ENCODE results near the gene STYXL2. TPM values are rescaled to one million over a fixed set of nuclear protein-coding genes. Genes with fewer than 3 reads are reported as not detected.

Gene STYXL2
- total and polyA plus RNA-seq, 2 donors (not counting 1 experiment from before 2014, with no cell fraction given), result not detected

- H3K27me3 Mint-ChIP-seq, result peaks cover 10% of the 10 kb centered on the region
Measured at GRCh38 chr1:167071286-167071685, 22.6 kb upstream of the STYXL2 start.

More at GRCh38 chr1:167071286-167071685, 22.6 kb upstream of the STYXL2 start:
- Histone ChIP-seq H3K9me3 (ENCODE audit: control extremely low read depth in 1 of 3, control insufficient read depth in 2 of 3, insufficient read depth in 1 of 3, low read length in 2 of 3) (no peaks in the 10 kb centered on the region), H3K27me3 (replicated peaks in 1 of 4; ENCODE audit: control extremely low read depth in 1 of 4, control insufficient read depth in 3 of 4, insufficient read depth in 4 of 4, low read length in 3 of 4) (peaks cover 0 to 3% (median 0%) of the 10 kb centered on the region in 4 experiments), H4K20me1 (ENCODE audit: control insufficient read depth, insufficient read depth, low read length, poor library complexity, severe bottlenecking) (no peaks in the 10 kb centered on the region), H3K4me3 (ENCODE audit: control extremely low read depth in 1 of 5, extremely low read depth in 1 of 5, insufficient read depth in 1 of 5, low read depth in 2 of 5, low read length in 4 of 5) (no peak overlapping the region), H3K4me2 (replicated peaks; ENCODE audit: low read depth, low read length, poor library complexity, severe bottlenecking) (no peak overlapping the region), H2AFZ (ENCODE audit: insufficient read depth, low read depth, low read length, poor library complexity, severe bottlenecking) (no peak overlapping the region), H3K9ac (ENCODE audit: low read length) (no peak overlapping the region), H3K79me2 (ENCODE audit: control insufficient read depth, insufficient read depth, low read length) (no peaks in the 10 kb centered on the region), H3K36me3 (replicated peaks in 1 of 2; ENCODE audit: control extremely low read depth in 1 of 2, control insufficient read depth in 1 of 2, extremely low read depth in 1 of 2, insufficient read depth in 2 of 2, low read length in 1 of 2) (no peaks in the 10 kb centered on the region), H3K27ac (ENCODE audit: low read length in 2 of 2) (no peak overlapping the region), H3K4me1 (ENCODE audit: control insufficient read depth in 2 of 2, insufficient read depth in 2 of 2, low read length in 2 of 2) (peaks cover 0 to 7% of the 10 kb centered on the region in 2 donors)
- Mint-ChIP-seq H3K27ac (no peak overlapping the region), H3K4me3 (no peak overlapping the region), H3K9me3 (ENCODE audit: insufficient read depth) (no peaks in the 10 kb centered on the region), H3K4me1 (peaks cover 5% of the 10 kb centered on the region)
- 76% methylated on average over 5 of the region's 8 CpGs for whole genome bisulfite sequencing (ENCODE audit: insufficient coverage)
- TF ChIP-seq EZH2 (IDR thresholded peaks at IDR 0.05; ENCODE audit: borderline replicate concordance, insufficient read depth, low read depth, low read length, poor library complexity, severe bottlenecking) (no peak), CTCF (IDR thresholded peaks at IDR 0.05) (no peak)
- no peak for ATAC-seq (ENCODE audit: low read depth)
- POLR2A ChIA-PET, result no interaction called here
- intact Hi-C loops (cut with micrococcal nuclease), result no loop called here
- no peak for DNase-seq
- CTCF ChIA-PET, result interaction anchor here (1.0 to 1.4 kb wide), 2 partner anchors 12 to 463 kb away, joined by 4 read pairs; no protein-coding TSS in a partner anchor

Measured in B cell (primary cell).